ENCODE results near the gene LPA.
"Not testable (repeated sequence)": the region's sequence is repeated elsewhere in the genome, so short reads cannot be mapped to it uniquely, and the experiment has no call there.

The LPA gene, protein sequence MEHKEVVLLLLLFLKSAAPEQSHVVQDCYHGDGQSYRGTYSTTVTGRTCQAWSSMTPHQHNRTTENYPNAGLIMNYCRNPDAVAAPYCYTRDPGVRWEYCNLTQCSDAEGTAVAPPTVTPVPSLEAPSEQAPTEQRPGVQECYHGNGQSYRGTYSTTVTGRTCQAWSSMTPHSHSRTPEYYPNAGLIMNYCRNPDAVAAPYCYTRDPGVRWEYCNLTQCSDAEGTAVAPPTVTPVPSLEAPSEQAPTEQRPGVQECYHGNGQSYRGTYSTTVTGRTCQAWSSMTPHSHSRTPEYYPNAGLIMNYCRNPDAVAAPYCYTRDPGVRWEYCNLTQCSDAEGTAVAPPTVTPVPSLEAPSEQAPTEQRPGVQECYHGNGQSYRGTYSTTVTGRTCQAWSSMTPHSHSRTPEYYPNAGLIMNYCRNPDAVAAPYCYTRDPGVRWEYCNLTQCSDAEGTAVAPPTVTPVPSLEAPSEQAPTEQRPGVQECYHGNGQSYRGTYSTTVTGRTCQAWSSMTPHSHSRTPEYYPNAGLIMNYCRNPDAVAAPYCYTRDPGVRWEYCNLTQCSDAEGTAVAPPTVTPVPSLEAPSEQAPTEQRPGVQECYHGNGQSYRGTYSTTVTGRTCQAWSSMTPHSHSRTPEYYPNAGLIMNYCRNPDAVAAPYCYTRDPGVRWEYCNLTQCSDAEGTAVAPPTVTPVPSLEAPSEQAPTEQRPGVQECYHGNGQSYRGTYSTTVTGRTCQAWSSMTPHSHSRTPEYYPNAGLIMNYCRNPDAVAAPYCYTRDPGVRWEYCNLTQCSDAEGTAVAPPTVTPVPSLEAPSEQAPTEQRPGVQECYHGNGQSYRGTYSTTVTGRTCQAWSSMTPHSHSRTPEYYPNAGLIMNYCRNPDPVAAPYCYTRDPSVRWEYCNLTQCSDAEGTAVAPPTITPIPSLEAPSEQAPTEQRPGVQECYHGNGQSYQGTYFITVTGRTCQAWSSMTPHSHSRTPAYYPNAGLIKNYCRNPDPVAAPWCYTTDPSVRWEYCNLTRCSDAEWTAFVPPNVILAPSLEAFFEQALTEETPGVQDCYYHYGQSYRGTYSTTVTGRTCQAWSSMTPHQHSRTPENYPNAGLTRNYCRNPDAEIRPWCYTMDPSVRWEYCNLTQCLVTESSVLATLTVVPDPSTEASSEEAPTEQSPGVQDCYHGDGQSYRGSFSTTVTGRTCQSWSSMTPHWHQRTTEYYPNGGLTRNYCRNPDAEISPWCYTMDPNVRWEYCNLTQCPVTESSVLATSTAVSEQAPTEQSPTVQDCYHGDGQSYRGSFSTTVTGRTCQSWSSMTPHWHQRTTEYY (N-terminal part only)

DNA sequence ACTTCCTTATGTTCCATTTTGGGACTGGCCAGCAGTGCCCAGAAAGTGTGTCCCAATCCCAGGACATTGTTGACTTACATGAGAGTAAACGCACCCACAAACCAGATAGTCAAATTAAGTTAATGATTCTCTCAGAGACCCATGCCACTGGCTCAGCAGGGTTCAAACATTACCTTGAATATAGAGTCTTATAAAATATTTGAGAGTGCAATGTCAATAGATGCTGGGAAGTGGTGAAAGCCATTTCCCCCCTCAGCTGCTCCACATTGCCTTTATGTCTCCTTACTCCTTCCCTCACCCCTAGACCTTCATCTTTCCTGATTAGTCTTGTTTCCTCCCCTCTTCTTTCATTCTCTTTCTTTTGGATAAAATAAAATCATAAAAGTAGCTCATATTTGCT lies at the start of gene LPA:
Gene LPA, minus strand, starts transcription at position 78 of the 400 bp plus-strand sequence. Its CDS starts 61 bp downstream, at position 17.
- DNase-seq = not testable (repeated sequence)

DNA sequence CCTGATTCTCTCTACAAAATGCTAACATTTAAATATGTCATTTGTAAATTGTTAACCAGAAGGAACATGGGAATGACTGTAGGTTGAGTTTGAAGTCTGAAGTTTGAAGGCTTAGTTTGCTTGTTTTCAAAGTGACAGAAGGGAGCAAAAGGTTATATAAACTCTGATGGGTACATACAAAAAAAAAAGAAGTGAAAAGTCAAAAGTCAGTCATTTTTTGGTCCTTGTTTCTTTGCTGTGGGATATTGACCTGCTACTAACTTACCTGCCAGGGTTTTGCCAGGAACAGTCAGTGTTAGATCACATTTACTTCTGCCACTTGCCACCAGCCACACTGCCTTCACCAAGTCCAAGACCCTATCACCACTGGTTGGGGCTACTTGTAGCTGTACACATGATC lies 44.9 kb upstream of the LPA start:
- not testable (repeated sequence) for DNase-seq

DNA sequence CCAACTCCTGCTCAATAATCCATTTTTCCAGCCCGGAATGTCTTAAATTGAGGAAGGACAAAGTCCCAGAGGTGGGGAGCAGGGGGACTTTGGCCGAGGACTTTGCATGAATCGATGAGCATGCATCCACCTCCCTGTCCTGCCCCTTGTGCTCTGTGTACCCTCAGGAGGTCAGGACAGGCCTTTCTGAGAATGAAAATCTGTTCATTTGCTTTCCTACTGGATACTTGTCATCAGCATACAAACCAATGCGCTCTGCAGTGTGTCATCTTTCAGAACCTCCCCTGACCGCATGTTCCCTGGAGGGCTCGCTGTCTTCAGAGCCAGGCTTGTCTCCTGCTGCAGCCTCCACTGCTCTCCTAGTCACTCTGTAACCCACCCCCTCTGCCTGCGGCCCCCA lies 40.6 kb upstream of the LPA start:
- DNase-seq = not testable (repeated sequence)

DNA sequence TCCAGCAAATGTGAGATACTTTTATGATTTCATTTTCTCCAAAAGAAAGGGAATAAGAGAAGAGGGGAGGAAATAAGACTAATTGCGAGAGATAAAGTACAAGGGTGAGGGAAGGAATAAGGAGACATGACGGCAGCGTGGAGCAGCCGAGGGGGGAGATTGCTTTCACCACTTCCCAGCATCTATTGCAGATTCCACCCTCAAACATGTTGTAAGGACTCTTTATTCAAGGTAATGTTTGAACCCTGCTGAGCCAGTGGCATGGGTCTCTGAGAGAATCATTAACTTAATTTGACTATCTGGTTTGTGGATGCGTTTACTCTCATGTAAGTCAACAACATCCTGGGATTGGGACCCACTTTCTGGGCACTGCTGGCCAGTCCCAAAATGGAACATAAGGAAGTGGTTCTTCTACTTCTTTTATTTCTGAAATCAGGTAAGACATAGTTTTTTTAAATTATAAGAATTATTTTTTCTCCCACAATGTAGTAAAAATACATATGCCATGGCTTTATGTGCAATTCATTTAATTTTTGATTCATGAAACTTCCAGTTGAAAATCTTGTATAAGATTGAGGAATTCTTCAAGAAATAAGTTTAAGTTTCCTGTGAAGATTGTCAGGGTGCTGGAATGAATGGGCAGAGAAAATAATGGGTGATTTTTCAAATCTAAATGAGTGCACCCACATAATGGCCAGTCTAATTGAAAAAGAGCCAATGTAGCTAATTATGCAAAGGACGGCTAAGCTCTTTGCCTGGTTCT lies 38.0 kb upstream of the LPA start, which contains the start of gene PLG:
Gene PLG, plus strand, starts transcription at position 327 of the 763 bp plus-strand sequence. Its CDS starts 61 bp downstream, at position 388.
- DNase-seq = not testable (repeated sequence)

DNA sequence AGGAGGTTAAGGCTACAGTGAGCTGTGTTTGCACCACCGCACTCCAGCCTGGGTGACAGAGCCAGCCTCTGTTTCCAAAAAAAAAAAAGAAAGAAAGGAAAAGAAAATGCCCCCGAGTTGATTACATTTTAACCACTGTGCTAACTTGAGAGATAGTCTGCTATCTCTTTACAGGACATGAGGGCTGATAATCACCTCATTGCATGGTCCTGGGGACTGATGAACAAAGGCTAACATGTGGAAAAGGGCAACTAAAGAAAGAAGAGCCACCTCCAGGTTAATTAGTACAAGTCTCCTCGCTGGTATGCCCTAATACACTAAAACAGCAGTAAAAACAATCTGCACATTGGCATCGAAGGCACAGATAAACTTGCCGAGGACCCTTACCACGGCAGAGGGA lies 33.8 kb upstream of the LPA start:
- DNase-seq = no peak

DNA sequence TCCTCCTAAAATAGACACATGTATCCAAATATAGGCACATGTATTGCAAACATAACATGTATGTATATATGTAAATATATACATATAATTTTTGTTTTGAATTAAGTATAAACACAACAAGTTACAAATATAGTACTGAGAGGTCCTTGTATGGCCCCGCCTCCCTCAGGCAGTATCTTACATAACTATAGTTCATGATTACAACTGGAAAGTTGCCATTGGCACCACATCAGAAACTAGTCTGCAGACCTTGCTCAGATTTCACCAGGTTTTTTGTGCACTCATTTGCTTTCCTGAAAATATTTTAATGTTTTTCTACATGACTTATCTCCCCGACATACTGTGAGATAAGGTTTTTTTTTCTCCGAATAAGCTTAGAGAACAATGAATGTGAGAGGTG lies 32.8 kb upstream of the LPA start:
- not testable (repeated sequence) for DNase-seq

DNA sequence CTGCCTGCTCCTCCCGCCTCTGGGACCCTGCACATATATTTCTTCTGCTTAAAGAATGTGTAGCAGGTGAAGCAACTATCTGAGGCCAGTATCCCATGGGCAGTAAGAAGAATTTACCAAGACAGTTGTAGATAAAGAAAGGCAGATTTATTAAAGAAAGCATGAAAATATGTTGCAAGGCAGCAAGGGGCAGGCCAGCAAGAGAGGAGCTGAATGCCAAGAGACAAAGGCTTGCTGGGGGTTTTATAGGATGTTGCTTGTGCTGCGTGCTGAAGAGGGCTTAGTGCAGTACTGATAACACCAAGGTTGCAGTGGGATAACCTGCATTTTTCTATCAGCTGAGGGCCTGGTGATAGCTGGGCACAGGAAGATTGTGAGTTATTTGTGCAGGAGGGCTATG lies 31.5 kb upstream of the LPA start:
- DNase-seq = not testable (repeated sequence)

DNA sequence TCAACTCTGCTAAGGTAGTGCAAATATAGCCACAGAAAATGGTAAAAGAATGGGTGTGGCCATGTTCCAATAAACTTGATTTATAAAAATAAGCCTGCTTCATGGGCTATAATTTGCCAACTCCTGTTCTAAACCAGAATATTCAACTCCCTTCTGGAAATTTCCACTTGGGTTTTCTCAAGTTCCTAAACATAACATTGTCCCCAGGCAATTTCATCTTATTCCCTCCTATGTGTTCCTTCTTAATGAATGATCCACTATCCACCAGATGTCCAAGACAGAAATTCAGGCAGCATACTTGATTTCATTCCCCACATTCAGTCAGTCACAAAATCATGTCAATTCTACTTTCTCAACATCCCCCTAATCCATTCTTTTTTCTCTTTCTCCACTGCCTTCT lies 30.9 kb upstream of the LPA start:
- DNase-seq = not testable (repeated sequence)

DNA sequence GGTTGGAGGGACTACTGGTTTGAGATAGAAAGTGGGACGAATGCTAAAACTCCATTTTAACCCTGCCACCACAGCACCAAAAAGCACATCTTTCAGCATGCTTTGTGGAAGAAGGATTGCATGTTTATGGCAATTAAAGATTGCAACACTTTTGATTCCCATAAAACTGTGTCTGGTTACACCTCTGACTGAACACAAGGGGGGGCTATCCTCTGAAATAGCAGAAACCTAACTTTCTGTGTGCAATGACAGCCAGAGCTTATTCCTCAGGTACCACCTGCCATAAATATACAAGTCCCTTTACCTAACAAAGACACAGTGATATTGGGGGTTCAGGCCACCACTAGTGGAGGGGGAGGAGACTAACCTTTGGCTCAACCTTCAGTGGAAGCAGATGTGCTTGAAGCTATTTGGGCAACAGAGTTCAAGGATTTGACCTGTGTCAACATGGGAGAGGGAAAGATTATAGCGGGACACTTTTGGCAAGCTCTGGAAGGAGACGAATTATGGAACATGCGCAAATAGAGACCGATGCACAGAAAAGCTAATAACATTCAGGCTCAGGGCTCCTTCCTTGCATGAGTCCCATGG lies 28.4 kb upstream of the LPA start:
- no peak for DNase-seq

DNA sequence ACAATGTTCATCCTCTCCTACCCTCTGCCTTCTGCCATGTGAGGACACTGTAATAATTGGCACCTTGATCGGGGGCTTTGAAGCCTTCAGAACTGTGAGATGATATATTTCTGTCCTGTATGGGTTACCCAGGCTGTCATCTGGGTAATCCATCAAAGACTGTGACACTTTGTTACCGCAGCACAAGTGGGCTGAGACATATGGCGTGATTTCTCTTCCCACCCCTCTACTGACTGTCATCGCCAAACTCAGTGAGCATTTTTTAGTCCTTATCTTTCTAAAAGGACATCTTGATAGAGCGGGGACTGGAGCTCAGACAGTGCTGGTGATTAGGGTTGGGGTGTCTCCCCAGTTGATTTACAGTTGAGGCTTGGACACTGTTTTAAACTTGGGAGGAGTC lies 27.5 kb upstream of the LPA start:
- no peak for DNase-seq

DNA sequence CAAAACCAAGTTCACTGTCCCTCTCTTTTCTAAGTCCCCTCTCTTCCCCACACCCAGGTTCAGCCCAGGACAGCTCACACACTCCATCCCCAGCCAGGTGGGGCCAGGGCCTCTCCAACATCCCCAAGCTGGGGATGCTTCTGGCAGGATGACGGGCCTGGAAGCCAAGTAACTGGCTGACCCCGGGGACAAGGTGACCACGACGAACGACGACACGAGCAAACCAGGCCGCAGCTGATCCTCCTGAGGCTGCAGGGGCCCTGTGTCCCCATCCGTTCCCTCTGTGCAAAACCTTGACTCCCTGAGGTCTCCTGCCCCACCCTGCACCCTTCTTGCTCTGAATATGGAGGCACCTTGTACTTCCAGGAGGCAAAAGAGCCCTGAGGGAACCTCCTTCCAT lies 26.4 kb upstream of the LPA start:
- DNase-seq = no peak

DNA sequence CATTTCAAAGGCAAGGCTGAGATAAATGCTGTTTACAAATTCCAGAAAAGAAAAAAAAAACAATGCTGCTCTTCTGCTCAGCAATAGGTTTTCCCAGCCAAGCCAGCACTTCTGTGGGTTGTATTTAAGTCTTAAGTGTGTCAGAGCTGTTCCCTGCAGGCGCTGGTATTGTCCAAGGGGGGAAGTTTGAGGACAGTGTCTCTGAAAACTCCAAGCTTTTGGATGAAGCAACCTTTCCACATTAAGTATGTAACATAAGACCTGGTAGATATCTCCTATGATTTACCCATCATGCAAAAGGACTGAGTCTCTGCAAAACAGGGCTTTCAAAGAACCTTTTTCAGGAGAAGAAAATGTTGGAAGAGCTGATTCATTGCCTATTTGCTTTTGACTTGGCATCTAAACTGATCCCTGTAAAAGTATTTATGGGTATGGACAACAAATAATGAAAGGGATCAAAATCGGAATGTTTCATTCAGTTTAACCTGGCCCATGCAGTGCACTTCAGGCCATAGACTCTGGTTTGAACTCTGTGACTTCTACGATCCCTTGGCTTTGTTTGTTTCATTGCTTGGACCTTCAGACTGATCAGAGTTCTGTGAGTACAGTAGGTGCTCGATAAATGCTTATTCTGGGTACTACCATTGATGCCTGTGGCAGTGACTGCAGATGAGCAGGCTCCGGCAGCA lies 21.8 kb upstream of the LPA start:
- no peak for DNase-seq

DNA sequence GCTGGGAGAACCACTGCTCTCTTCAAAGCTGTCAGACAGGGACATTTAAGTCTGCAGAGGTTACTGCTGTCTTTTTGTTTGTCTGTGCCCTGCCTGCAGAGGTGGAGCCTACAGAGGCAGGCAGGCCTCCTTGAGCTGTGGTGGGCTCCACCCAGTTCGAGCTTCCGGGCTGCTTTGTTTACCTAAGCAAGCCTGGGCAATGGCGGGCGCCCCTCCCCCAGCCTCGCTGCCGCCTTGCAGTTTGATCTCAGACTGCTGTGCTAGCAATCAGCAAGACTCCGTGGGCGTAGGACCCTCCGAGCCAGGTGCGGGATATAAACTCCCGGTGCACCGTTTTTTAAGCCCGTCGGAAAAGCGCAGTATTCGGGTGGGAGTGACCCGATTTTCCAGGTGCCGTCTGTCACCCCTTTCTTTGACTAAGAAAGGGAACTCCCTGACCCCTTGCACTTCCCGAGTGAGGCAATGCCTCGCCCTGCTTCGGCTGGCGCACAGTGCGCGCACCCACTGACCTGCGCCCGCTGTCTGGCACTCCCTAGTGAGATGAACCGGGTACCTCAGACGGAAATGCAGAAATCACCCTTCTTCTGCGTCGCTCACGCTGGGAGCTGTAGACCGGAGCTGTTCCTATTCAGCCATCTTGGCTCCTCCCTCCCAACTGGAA lies 21.2 kb upstream of the LPA start:
- DNase-seq = not testable (repeated sequence)

DNA sequence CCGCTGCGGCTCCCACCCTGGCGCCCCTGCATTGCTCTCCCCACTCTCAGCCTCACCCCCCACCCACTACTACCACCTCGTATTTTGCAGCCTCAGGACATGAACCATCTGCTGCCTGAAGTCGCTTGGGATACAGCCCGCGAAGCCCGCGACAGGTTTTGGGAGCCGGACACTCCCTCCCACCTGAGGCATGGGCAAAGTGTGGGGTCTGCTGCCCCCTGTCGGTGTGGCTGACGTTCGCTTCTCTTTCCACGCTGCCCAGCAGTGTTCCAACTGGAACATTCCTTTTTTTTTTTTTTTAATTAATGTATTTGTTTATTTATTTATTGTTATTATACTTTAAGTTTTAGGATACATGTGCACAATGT lies 15.3 kb upstream of the LPA start:
- DNase-seq = no peak

DNA sequence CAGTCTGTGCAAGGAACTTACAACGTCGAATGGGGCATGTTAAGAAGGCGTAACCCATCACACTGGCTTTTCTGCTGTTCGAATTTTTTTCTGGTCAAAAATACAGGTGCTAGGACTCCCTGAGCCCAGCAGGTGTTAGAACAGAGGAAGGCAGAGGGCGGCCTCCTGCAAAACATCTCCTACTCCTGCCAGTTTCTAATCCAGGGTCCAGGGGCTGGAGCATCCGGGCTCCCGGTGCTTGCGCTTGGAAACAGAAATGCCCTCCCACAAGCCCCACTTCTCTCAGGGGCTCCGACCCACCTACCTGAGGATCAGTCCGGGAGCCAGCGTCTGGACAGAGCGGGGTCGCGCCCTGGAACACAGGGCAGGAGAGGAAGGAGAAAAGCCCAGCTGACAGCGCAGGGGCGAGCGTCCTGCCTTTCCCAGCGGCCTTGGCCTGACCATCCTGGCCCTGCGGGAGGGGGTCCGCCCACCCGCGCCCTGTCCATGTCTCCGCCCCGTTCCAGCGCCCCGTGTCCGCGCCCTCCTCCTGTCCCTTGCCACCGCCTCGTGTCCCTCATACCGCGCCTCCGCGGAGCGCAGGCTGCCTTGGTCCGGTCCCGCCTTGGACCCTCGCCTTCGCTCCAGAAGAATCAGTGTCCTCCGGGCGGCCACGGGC lies 14.8 kb upstream of the LPA start:
- no peak for DNase-seq

DNA sequence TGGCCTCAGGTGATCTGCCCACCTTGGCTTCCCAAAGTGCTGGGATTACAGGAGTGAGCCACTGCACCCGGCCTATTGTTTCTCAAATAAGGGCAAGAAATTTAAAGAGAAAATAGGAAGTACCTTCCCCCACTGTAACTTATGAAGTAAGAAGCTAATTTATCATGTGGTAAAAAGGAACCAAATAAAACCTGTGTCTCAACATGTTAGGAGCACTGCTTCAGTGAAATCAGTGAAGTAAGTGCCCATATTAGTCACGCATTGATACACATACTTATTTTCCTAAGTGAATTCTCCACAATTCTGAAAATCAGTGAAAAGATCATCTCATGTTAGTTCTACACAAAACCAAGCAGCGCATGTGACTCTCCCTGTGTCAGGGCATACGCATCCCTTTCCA lies 14.2 kb upstream of the LPA start:
- DNase-seq = no peak

DNA sequence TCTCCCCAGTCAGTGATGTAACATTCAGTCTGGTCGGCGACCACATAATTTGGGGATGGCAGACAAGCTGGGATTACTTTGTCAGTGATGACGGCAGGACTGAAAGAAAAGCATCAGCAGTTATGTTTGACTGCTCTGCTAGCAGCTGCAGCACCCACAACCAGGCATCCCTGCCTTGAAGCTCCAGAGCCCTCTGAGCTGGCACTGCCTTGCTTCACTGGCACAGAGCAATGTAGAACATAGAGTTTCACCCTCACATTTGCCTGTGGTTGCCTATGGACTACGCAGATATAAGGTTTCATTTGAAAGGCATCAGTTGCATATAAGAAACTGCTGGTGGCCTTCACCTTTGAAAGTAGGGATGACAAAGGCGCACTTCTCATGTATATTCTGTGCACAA lies 12.3 kb upstream of the LPA start:
- not testable (repeated sequence) for DNase-seq

DNA sequence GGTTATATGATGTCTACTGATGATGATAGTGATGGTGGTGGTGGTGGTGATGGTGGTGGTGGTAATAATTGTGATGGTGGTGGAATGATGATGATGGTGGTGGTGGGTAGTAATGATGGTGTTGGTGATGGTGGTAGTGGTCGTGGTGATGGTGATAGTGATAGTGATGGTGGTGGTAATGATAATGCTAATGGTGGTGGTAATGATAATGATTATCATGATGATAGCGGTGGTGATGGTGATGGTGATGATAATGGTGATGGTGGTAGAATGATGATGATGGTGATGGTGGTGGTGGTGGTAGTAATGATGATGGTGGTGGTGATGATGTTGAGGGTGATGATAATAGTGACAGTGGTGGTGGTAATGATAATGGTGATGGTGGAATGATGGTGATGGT lies 4.5 kb upstream of the LPA start:
- DNase-seq = no peak

DNA sequence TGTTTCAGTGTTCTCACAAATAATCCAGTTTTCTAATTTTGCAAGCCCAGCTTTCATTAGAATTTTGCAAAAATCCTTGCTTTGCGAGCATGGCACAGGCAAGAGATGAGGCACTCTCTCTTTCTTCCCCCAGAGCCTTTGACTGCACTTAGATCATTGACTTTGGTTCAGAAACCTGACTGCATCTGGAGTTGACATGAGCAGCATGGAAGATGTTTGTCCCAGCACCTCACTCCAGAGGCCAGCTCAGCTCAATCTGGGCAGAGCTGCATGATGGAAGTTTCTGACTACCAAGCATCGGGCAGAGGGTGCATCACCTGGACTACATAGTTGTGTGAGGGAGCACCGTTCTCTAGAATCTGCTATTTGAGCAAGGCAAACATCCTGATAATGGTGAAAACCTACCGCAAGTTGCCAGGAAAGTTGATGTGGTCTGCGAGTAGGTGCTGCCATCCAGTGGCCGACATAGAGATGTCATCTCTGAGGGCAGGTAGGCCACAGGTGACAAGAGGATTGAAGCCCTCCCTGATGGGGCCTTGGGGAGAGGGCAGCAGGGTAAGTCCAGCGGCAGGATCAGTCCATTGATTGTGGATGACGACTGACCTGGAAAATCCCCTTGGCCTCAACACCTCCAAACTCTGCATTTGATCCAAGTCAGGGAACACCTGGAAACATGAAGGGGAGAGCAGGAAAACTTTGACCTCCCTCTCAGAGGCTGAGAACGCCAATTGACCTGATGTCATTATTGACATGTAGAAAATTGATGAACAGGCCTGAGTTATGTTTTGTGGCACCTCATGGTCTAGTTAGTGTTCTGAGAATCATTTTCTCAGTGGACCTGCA lies 3.8 kb upstream of the LPA start:
- peak; percentile 22 for DNase-seq

All from NCI-H2171 treated with DMSO at 0.1 percent for 48 hours (cell line).